T-helper 2 cell treated with Interferon-gamma antibody and Interleukin-4, amounts not matched to agents 5 μg/mL and 100 μg/mL, for 36 hours (primary cell): ENCODE data around the gene PHRF1.

ENCODE experiments used
- DNase-seq: peaks from one replicate; pipeline ENCODE4 v3.0.0; 2021; ENCODE audit warnings: low spot score
- H3K27ac Mint-ChIP-seq: one replicate; pipeline ENCODE4 v1.8.0; 2021; ENCODE audit warnings: mild to moderate bottlenecking, mixed read lengths
- H3K27me3 Mint-ChIP-seq: one replicate; pipeline ENCODE4 v1.8.0; 2021; ENCODE audit warnings: low read depth, mixed read lengths
- H3K36me3 Mint-ChIP-seq: one replicate; pipeline ENCODE4 v1.8.0; 2021; ENCODE audit warnings: low read depth, mixed read lengths
- H3K4me1 Mint-ChIP-seq: one replicate; pipeline ENCODE4 v1.8.0; 2021; ENCODE audit warnings: low read depth, mixed read lengths
- H3K4me3 Mint-ChIP-seq: one replicate; pipeline ENCODE4 v1.8.0; 2022; ENCODE audit warnings: mild to moderate bottlenecking, moderate library complexity, mixed read lengths
- H3K9me3 Mint-ChIP-seq: one replicate; pipeline ENCODE4 v1.8.0; 2021; ENCODE audit warnings: mixed read lengths

Gene PHRF1

DNA sequence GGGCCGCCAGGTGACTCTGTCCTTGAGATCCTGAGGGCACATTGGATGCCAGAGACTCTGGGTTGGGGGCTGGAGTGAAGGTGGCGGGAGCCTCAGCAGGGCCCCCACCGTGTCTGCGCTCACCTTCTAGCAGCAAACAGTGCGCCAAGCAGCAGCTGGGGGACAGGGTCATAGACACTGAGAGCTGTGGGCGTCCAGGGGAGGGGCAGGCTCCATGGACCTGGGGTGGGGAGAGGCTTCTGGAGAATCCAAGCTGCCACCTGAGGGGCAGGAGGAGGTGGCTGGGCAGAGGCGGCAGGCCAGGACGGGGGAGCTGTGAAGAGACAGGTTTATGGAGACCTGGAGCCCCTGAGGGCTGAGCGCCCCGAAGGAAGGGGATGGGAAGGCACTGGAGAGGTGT is 8.0 kb downstream of the PHRF1 start:
- Mint-ChIP-seq H3K4me1 (peaks cover 29% of the 10 kb centered on the region), H3K36me3 (peaks cover 40% of the 10 kb centered on the region), H3K4me3 (no peak overlapping the region), H3K9me3 (no peaks in the 10 kb centered on the region), H3K27me3 (no peaks in the 10 kb centered on the region), H3K27ac (no peak overlapping the region)
- DNase-seq, result no peak

DNA sequence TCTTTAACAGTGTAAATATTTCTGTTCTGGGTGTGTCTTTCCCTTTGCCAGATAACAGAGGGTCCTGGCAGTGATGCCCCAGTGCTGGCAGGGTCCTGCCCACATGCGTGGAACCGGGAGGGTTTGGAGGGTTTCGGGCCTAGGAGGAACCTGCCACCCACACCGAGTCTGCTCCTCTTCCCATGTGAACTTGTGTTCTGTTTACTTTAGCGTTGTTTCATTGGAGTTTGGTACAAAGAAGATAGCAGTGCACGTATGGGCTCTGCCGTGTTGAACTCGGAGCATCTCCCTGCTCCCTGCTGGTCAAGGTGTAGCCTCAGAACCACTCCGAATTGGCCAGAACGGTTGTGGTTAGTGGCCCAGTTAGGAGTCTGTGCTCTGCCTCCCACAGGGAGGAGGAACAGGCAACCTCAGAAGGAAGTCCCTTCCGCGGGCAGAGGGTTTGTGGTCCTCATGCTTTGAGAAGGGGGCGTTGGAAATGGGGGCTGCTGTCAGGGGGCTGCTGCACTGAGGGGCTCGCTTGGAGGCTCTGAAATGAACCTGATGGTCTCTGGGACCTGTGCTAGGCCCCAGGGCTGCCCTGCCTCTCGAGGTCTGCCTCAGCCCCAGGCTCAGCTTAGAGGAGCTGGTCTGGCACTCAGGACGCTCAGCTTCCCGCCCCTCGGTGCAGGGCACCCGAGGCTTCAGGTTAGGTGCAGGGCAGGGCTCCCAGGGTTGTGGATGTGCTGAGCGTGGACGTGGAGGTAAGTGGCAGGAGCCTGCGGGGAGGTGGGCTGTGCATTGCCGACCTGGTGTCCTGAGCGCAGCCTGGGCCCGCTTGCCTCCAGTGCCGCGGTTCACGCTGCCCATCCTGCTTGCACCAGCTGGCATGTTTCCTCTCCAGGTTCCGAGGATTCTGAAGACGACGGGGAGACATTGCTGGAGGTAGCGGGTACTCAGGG is 10.4 kb downstream of the PHRF1 start:
- Mint-ChIP-seq H3K27ac (peak overlapping the region; percentile 39), H3K4me3 (no peak overlapping the region), H3K4me1 (peaks cover 20% of the 10 kb centered on the region), H3K27me3 (no peaks in the 10 kb centered on the region), H3K36me3 (peaks cover 58% of the 10 kb centered on the region), H3K9me3 (no peaks in the 10 kb centered on the region)
- no peak for DNase-seq

DNA sequence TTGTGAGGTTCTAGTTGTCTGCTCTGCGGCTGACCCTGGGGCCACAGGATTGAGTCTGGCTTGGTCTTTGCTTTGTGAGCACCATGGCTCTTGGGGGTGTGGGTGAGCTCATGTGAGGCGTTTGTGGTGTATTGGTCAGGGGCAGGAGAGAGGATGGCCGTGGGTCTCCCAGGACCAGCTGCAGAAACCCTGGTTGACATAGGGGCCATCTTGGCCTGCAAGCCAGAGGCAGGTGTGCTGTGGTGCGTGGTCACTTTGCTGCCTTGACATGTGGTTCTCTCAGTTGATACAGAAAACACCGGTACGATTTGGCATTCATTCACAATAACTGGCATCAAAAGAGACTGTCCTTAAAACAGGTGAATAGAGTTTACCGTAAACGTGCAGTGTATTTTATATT is 11.3 kb downstream of the PHRF1 start:
- H3K9me3 Mint-ChIP-seq, result no peaks in the 10 kb centered on the region
- DNase-seq, result no peak
- peak overlapping the region; percentile 99 for H3K27ac Mint-ChIP-seq
- H3K27me3 Mint-ChIP-seq, result no peaks in the 10 kb centered on the region
- peaks cover 56% of the 10 kb centered on the region for H3K36me3 Mint-ChIP-seq
- peak overlapping the region; percentile 80 for H3K4me3 Mint-ChIP-seq
- peaks cover 20% of the 10 kb centered on the region for H3K4me1 Mint-ChIP-seq

DNA sequence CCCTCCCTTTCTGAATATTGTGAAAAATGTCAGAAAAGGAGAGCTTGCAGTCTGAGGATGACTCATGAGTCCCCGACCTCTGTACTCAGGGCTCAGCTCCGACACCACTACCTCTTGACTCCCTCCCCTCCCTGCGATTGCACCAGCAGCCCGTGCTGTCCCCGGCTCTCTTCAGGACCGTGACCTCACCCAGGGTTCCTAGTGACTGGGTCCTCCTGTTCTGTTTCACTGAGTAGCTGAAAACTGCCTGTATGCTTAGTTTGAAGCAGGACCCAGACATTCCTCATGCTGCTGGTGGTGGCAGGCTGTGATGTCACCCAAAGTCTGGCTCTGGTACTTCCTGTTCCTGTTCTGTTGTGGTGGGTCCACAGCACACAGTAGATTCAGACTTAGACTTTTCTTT is 11.7 kb downstream of the PHRF1 start:
- Mint-ChIP-seq H3K27me3 (no peaks in the 10 kb centered on the region), H3K36me3 (peaks cover 59% of the 10 kb centered on the region), H3K27ac (peak overlapping the region; percentile 99), H3K4me3 (peak overlapping the region; percentile 80), H3K9me3 (no peaks in the 10 kb centered on the region), H3K4me1 (peaks cover 20% of the 10 kb centered on the region)
- peak; percentile 72 for DNase-seq

GRCh38 chr11:589798-590197 is 13.5 kb downstream of the PHRF1 start:
- Mint-ChIP-seq H3K9me3 (no peaks in the 10 kb centered on the region), H3K4me3 (no peak overlapping the region), H3K36me3 (peaks cover 66% of the 10 kb centered on the region), H3K4me1 (peaks cover 20% of the 10 kb centered on the region), H3K27me3 (no peaks in the 10 kb centered on the region), H3K27ac (no peak overlapping the region)
- no peak for DNase-seq

DNA sequence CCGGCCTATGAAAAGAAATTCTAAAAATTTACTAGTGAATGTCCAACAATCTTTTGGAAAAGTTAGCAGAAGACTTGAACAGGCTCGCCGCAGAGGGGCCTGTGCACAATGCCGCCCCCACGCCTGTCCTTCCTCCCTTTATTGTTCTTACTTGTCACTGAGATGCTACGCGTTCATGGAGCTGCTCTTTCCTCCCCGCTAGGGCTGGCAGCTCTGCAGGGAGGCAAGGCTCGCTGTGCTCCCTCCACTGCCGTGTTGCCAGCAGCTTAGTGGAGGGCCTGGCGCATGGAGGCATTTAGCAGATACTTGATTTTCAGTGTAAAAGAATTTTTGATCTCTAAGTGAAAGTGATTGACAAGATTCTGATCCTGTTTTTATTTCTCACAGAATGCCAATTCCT is 14.7 kb downstream of the PHRF1 start:
- H3K36me3 Mint-ChIP-seq, result peaks cover 69% of the 10 kb centered on the region

GRCh38 chr11:592501-592900 is 16.2 kb downstream of the PHRF1 start:
- DNase-seq, result no peak
- Mint-ChIP-seq H3K27ac (no peak overlapping the region), H3K36me3 (peaks cover 72% of the 10 kb centered on the region), H3K27me3 (no peaks in the 10 kb centered on the region), H3K9me3 (no peaks in the 10 kb centered on the region), H3K4me3 (no peak overlapping the region), H3K4me1 (peaks cover 8% of the 10 kb centered on the region)

More for the DNA sequence above, 14.7 kb downstream of the PHRF1 start:
- Mint-ChIP-seq H3K9me3 (no peaks in the 10 kb centered on the region), H3K27me3 (no peaks in the 10 kb centered on the region), H3K27ac (no peak overlapping the region), H3K4me3 (no peak overlapping the region), H3K4me1 (peaks cover 20% of the 10 kb centered on the region)
- no peak for DNase-seq

DNA sequence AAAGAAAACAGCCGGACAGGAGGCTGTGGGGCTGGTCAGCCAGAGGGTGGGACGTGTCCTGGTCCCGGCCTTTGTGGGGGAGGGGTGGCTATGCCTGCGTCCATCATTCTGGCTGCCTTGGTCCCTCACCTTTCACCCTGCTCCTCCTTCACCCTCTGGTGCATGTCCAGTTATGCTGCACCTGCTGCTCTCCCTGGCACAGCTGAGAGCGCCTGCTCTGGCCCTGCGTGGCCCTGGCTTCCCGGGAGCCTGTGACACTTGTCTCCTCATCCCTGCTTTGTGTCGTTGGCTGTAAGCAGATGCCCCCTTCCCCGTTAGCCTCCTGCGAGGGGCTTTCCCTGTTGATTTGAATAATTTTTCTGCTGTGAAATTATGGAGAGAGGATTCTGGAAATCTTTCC is 16.6 kb downstream of the PHRF1 start:
- Mint-ChIP-seq H3K4me3 (no peak overlapping the region), H3K36me3 (peaks cover 68% of the 10 kb centered on the region), H3K27me3 (no peaks in the 10 kb centered on the region)

GRCh38 chr11:593347-593746 is 17.1 kb downstream of the PHRF1 start:
- Mint-ChIP-seq H3K9me3 (no peaks in the 10 kb centered on the region), H3K27ac (no peak overlapping the region), H3K36me3 (peaks cover 64% of the 10 kb centered on the region), H3K4me3 (no peak overlapping the region), H3K27me3 (no peaks in the 10 kb centered on the region), H3K4me1 (no peaks in the 10 kb centered on the region)
- DNase-seq, result no peak

More for the DNA sequence above, 16.6 kb downstream of the PHRF1 start:
- H3K4me1 Mint-ChIP-seq, result peaks cover 4% of the 10 kb centered on the region
- DNase-seq, result no peak
- no peaks in the 10 kb centered on the region for H3K9me3 Mint-ChIP-seq
- no peak overlapping the region for H3K27ac Mint-ChIP-seq

GRCh38 chr11:595400-595799 is 19.1 kb downstream of the PHRF1 start:
- Mint-ChIP-seq H3K36me3 (peaks cover 52% of the 10 kb centered on the region), H3K9me3 (no peaks in the 10 kb centered on the region), H3K4me1 (no peaks in the 10 kb centered on the region), H3K27ac (no peak overlapping the region), H3K27me3 (no peaks in the 10 kb centered on the region), H3K4me3 (no peak overlapping the region)
- DNase-seq, result no peak

DNA sequence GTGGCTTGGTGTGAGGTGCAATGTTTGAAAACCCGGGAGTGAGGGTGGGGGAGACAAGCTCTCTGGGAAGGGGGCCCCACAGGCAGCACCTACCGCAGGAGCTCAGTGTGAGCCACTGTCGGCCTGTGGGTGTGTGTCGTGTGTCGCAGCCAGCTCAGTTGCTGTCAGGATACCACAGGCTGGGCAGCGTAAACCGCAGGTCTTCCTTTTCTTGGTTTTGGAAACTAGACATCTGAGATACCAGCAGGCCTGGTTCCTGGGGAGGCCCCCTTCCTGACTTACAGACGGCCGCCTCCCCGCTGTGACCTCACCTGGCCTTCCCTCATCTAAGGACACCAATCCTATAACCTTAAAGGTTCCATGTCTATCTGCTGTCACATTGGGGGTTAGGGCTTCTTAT is 20.1 kb downstream of the PHRF1 start:
- Mint-ChIP-seq H3K9me3 (no peaks in the 10 kb centered on the region), H3K4me3 (no peak overlapping the region), H3K4me1 (no peaks in the 10 kb centered on the region), H3K27me3 (no peaks in the 10 kb centered on the region), H3K27ac (no peak overlapping the region), H3K36me3 (peaks cover 48% of the 10 kb centered on the region)
- no peak for DNase-seq

DNA sequence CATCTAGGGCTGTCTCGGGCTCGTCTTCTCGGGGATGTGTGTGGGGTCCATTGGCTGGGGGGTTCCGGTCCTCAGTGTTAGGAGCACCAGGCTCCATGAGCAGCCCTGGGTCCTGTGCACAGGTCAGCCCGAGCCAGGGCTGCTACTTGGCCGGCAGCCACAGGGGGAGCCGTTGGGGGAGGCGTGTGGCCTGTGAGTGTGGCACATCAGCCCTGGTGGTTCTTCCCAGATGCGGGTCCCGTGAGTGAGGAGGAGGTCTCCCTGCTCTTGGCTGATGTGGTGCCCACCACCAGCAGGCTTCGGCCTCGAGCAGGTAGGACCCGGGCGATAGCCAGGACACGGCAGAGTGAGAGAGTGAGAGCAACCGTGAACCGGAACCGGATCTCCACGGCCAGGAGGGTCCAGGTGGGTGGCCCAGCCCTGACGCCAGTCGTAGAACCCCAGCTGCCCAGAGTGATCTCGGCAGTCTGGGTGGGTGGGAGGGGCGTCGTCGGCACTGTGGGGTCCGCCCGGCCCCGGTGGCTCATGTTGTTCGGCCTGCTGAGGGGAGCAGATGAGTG is 21.0 kb downstream of the PHRF1 start:
- Mint-ChIP-seq H3K36me3 (peaks cover 53% of the 10 kb centered on the region), H3K4me3 (no peak overlapping the region), H3K27me3 (no peaks in the 10 kb centered on the region), H3K4me1 (no peaks in the 10 kb centered on the region), H3K9me3 (no peaks in the 10 kb centered on the region), H3K27ac (no peak overlapping the region)
- no peak for DNase-seq

DNA sequence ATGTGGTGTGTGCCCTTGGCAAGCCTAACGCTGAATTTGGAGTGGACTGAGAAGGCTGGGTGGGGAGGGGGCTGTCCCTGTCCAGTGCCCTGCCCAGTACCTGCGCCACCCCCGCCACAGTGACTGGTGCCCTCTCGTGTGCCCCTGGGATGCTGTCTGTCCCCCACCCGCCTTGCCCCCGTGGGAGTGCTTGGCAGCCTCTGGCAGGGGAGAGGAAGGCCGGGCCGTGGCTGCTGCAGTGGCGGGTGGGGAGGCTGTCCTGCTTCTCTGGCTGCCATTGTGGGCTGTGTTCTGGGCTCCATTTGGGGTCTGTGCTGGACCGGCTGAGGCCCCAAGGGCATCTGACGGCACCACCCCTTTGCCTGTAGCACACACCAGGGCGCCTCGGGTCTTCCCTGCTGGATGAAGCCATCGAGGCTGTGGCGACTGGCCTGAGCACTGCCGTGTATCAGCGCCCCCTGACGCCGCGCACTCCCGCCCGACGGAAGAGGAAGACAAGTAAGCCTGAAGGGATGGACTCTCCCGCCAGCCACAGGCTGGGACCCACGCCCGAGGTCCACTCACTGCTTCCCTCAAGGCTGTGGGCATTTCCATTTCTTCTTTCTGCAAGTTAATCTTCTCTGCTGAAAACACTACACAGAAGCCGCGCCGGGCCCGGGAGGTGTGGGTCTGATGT is 21.9 kb downstream of the PHRF1 start:
- Mint-ChIP-seq H3K27ac (no peak overlapping the region), H3K4me1 (no peaks in the 10 kb centered on the region), H3K4me3 (no peak overlapping the region)

GRCh38 chr11:601573-602245 is 25.4 kb downstream of the PHRF1 start:
- Mint-ChIP-seq H3K27me3 (no peaks in the 10 kb centered on the region), H3K36me3 (peaks cover 46% of the 10 kb centered on the region), H3K9me3 (no peaks in the 10 kb centered on the region), H3K27ac (no peak overlapping the region), H3K4me1 (no peaks in the 10 kb centered on the region), H3K4me3 (no peak overlapping the region)
- DNase-seq, result no peak

More for the DNA sequence above, 21.9 kb downstream of the PHRF1 start:
- Mint-ChIP-seq H3K9me3 (no peaks in the 10 kb centered on the region), H3K36me3 (peaks cover 49% of the 10 kb centered on the region), H3K27me3 (no peaks in the 10 kb centered on the region)
- no peak for DNase-seq
